Measurements from ENCODE around the gene SORCS2.

Gene SORCS2

GRCh38 chr4:7679406-7680040 is 487.2 kb downstream of the SORCS2 start:
- H3K27ac ChIP-seq = no peak overlapping the region
- TF ChIP-seq CTCF (conservative IDR thresholded peaks at IDR 0.05) = no peak

- no peak overlapping the region for H3K27ac ChIP-seq
- TF ChIP-seq CTCF (conservative IDR thresholded peaks at IDR 0.05) = no peak
Observed at GRCh38 chr4:7680106-7680505, 487.8 kb downstream of the SORCS2 start.

GRCh38 chr4:7680731-7681130 is 488.4 kb downstream of the SORCS2 start:
- no peak for TF ChIP-seq CTCF (conservative IDR thresholded peaks at IDR 0.05)
- no peak overlapping the region for H3K27ac ChIP-seq

GRCh38 chr4:7683126-7683703 is 490.9 kb downstream of the SORCS2 start:
- no peak for TF ChIP-seq CTCF (conservative IDR thresholded peaks at IDR 0.05)
- H3K27ac ChIP-seq = no peak overlapping the region

- TF ChIP-seq CTCF (conservative IDR thresholded peaks at IDR 0.05) = no peak
- H3K27ac ChIP-seq = no peak overlapping the region
Observed at GRCh38 chr4:7684294-7684693, 492.0 kb downstream of the SORCS2 start.

- no peak for TF ChIP-seq CTCF (conservative IDR thresholded peaks at IDR 0.05)
- no peak overlapping the region for H3K27ac ChIP-seq
Observed at GRCh38 chr4:7686070-7686870, 493.9 kb downstream of the SORCS2 start.

- TF ChIP-seq CTCF (conservative IDR thresholded peaks at IDR 0.05) = no peak
- no peak overlapping the region for H3K27ac ChIP-seq
Observed at GRCh38 chr4:7687006-7687405, 494.7 kb downstream of the SORCS2 start.
